SK-N-SH (cell line): ENCODE data around the gene NOTO. TPM values are rescaled to one million over a fixed set of nuclear protein-coding genes. Genes with fewer than 3 reads are reported as not detected.

ENCODE experiments used
- CTCF ChIA-PET: fragments of 300-600, 350-600 bp; formaldehyde crosslinking; extraction: SDS; loops from one replicate; lab custom pipeline; 2021; lab: Yijun Ruan, JAX
- POLR2A ChIA-PET: fragments of 350-600 bp; sonication (Branson Sonifier 250); formaldehyde crosslinking; extraction: SDS; loops from one replicate; lab custom pipeline; 2020; ENCODE audit warnings: antibody characterized with exemption, inconsistent platforms; lab: Yijun Ruan, JAX
- DNase-seq: peaks from one replicate; pipeline ENCODE4 v3.0.0; 2012
- H2AFZ ChIP-seq: fragments of 200-600 bp; sonication (generic); 2 replicates; pipeline ENCODE4 v1.8.1; 2016; ENCODE audit warnings: antibody characterized with exemption, mild to moderate bottlenecking, low read depth
- H3F3A ChIP-seq: fragments of 200-600 bp; sonication (generic); replicated peaks from 2 replicates; pipeline ENCODE3; 2016; ENCODE audit warnings: antibody characterized with exemption, mild to moderate bottlenecking; ENCODE audit not compliant: insufficient read depth
- H3K27ac ChIP-seq, 2 experiments: fragments of 200-500 bp in 1 of 2; fragments of 200-600 bp in 1 of 2; sonication (Bioruptor generic) in 1 of 2; sonication (generic), shearing (Covaris generic) in 1 of 2; 2 replicates each; pipeline versions ENCODE4 v1.5.1 to v1.6.1; 2014 to 2016; ENCODE audit warnings: low read depth in 2 of 2, inconsistent platforms in 1 of 2, low read length in 1 of 2, mild to moderate bottlenecking in 1 of 2, mixed read lengths in 1 of 2
- H3K27me3 ChIP-seq: fragments of 200-600 bp; sonication (generic), shearing (Covaris generic); 2 replicates; pipeline ENCODE4 v1.6.1; 2016; ENCODE audit warnings: mixed run types; ENCODE audit not compliant: insufficient read depth
- H3K36me3 ChIP-seq, 2 experiments: fragments of 200-500 bp in 1 of 2; fragments of 200-600 bp in 1 of 2; sonication (Bioruptor generic) in 1 of 2; sonication (generic) in 1 of 2; replicated peaks in 1 of 2; 2 replicates each; pipeline versions ENCODE3 to v1.5.1; 2014 to 2016; ENCODE audit warnings: low read length in 1 of 2, mild to moderate bottlenecking in 1 of 2; ENCODE audit not compliant: insufficient read depth in 2 of 2, control insufficient read depth in 1 of 2
- H3K4me1 ChIP-seq, 2 experiments: fragments of 200-500 bp in 1 of 2; fragments of 200-600 bp in 1 of 2; sonication (Bioruptor generic) in 1 of 2; sonication (generic), shearing (Covaris generic) in 1 of 2; 2 replicates each; pipeline versions ENCODE4 v1.5.1 to v1.6.1; 2014 to 2016; ENCODE audit warnings: low read depth in 1 of 2, low read length in 1 of 2, mixed run types in 1 of 2; ENCODE audit not compliant: insufficient read depth in 2 of 2, control insufficient read depth in 1 of 2
- H3K4me2 ChIP-seq: fragments of 200-600 bp; sonication (generic), shearing (Covaris generic); 2 replicates; pipeline ENCODE4 v1.6.1; 2017; ENCODE audit warnings: mixed run types
- H3K4me3 ChIP-seq, 2 experiments: fragments of 200-500 bp in 1 of 2; fragments of 200-600 bp in 1 of 2; sonication (Bioruptor generic) in 1 of 2; sonication (generic), shearing (Covaris generic) in 1 of 2; 2 replicates each; pipeline versions ENCODE4 v1.5.1 to v1.8.1; 2014 to 2016; ENCODE audit warnings: low read depth in 2 of 2, inconsistent platforms in 1 of 2, low read length in 1 of 2, mild to moderate bottlenecking in 1 of 2, mixed read lengths in 1 of 2, moderate library complexity in 1 of 2
- H3K79me2 ChIP-seq: fragments of 200-600 bp; sonication (generic); 2 replicates; pipeline ENCODE4 v1.8.1; 2017; ENCODE audit warnings: mild to moderate bottlenecking; ENCODE audit not compliant: insufficient read depth
- H3K9ac ChIP-seq: fragments of 200-600 bp; sonication (generic); 2 replicates; pipeline ENCODE4 v1.6.1; 2017; ENCODE audit warnings: mixed run types
- H3K9me2 ChIP-seq: fragments of 200-600 bp; sonication (generic); 2 replicates; pipeline ENCODE4 v1.6.1; 2017; ENCODE audit warnings: mixed run types
- H3K9me3 ChIP-seq: fragments of 200-600 bp; sonication (generic); 2 replicates; pipeline ENCODE4 v1.6.1; 2017; ENCODE audit warnings: mixed run types, mild to moderate bottlenecking, moderate library complexity
- H4K20me1 ChIP-seq: fragments of 200-600 bp; sonication (generic); 2 replicates; pipeline ENCODE4 v1.6.1; 2017; ENCODE audit warnings: mild to moderate bottlenecking, mixed run types; ENCODE audit not compliant: insufficient read depth
- CHD2 ChIP-seq: fragments of 150-350 bp; IDR thresholded peaks from 2 replicates; pipeline ENCODE4 v1.6.1; 2018; ENCODE audit warnings: low read length; ENCODE audit not compliant: partially characterized antibody
- GATA2 ChIP-seq: sonication (generic); formaldehyde crosslinking; IDR thresholded peaks from 2 replicates; pipeline ENCODE4 v1.5.0; 2020; ENCODE audit warnings: mild to moderate bottlenecking, missing genetic modification reagents
- MEF2A ChIP-seq: IDR thresholded peaks from 2 replicates; pipeline ENCODE4 v1.4.0; 2012; ENCODE audit warnings: low read depth, borderline replicate concordance
- NRF1 ChIP-seq: IDR thresholded peaks from 2 replicates; pipeline ENCODE4 v1.6.1; 2012; ENCODE audit warnings: low read depth, mild to moderate bottlenecking, low read length
- POLR2AphosphoS5 ChIP-seq: IDR thresholded peaks from 2 replicates; pipeline ENCODE4 v1.6.1; 2012; ENCODE audit warnings: low read depth, low read length
- YY1 ChIP-seq: IDR thresholded peaks from 2 replicates; pipeline ENCODE4 v1.4.0; 2012; ENCODE audit warnings: low read depth, mild to moderate bottlenecking
- WGBS: methylation state at CpG from one replicate; pipeline ENCODE4 v1.1.6; 2017; ENCODE audit warnings: low lambda C conversion rate; 5-methylcytosine and 5-hydroxymethylcytosine counted together
- polyA plus RNA-seq, 3 experiments: library from polyadenylated mRNA; depleted of rRNA; stranded (reverse); fragments of >200 nt; gene quantifications; 2 replicates each; pipeline ENCODE4 v1.2.3, GENCODE V29; 2012
- TF ChIP-seq, protein P1 (sequence below): fragments of 150-350 bp; IDR thresholded peaks from 2 replicates; pipeline ENCODE4 v1.6.1; 2016; ENCODE audit warnings: mild to moderate bottlenecking, low read depth, low read length
- TF ChIP-seq, protein P2 (sequence below): IDR thresholded peaks from 2 replicates; pipeline ENCODE4 v1.6.1; 2012; ENCODE audit warnings: mild to moderate bottlenecking, low read depth, low read length, moderate library complexity
- TF ChIP-seq, protein P3 (sequence below): IDR thresholded peaks from 2 replicates; pipeline ENCODE4 v1.4.0; 2012; ENCODE audit warnings: low read depth, borderline replicate concordance

NOTO gene
- polyA plus RNA-seq, 1 of the 3 experiments (the other 2 are of a cell fraction) = not detected

DNA sequence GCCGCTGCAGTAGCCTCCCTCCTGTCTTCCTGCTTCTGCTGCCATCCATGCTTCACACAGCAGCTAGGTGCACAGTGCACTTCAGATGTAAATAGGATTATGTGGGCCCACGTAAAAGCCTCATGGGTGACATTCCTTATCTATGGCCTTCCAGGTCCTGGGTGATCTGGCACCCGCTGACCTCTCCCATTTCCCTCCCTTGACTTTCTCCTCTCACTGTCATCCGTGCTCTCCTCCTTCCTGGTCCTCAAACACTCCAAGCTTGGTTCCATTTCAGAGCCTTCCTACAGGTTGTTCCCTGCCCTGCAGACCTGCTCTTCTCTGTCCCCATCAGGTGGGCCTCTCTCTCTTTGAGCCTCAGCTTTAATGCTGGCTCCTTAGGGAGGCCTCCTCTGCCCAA lies 7.6 kb downstream of the NOTO start:
- 49% methylated on average over 4 of the region's 4 CpGs for WGBS
- Histone ChIP-seq H3K4me3 (no peak overlapping the region), H4K20me1 (no peaks in the 10 kb centered on the region), H3K27ac (no peak overlapping the region), H3K9me3 (no peaks in the 10 kb centered on the region), H3K4me2 (no peak overlapping the region), H3K27me3 (peaks cover 14% of the 10 kb centered on the region; the same call in 1 of the 2 replicates), H3F3A (peaks cover 14% of the 10 kb centered on the region), H3K9me2 (no peaks in the 10 kb centered on the region), H2AFZ (no peak overlapping the region), H3K9ac (no peak overlapping the region), H3K79me2 (peaks cover 7% of the 10 kb centered on the region; the same call in 1 of the 2 replicates), H3K4me1 (peaks cover 0 to 8% of the 10 kb centered on the region in 2 experiments; a peak in 1 of 4 replicates), H3K36me3 (no peaks in the 10 kb centered on the region)
- ChIA-PET POLR2A (interaction anchor here (1.2 kb wide), 1 partner anchor 24 kb away, joined by 3 read pairs; the partner anchor contains the start of gene CCT7), CTCF (interaction anchor here (0.6 to 8.6 kb wide), 8 partner anchors 17 to 316 kb away, joined by 3 to 74 read pairs (median 4); no protein-coding TSS in a partner anchor)
- no peak for DNase-seq
- TF ChIP-seq, protein P1, sequence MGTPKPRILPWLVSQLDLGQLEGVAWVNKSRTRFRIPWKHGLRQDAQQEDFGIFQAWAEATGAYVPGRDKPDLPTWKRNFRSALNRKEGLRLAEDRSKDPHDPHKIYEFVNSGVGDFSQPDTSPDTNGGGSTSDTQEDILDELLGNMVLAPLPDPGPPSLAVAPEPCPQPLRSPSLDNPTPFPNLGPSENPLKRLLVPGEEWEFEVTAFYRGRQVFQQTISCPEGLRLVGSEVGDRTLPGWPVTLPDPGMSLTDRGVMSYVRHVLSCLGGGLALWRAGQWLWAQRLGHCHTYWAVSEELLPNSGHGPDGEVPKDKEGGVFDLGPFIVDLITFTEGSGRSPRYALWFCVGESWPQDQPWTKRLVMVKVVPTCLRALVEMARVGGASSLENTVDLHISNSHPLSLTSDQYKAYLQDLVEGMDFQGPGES = no peak
- TF ChIP-seq CHD2 (no peak), MEF2A (no peak), YY1 (no peak), POLR2AphosphoS5 (no peak), GATA2 (CRISPR knock-in tag) (no peak), NRF1 (no peak)
- TF ChIP-seq, protein P2, sequence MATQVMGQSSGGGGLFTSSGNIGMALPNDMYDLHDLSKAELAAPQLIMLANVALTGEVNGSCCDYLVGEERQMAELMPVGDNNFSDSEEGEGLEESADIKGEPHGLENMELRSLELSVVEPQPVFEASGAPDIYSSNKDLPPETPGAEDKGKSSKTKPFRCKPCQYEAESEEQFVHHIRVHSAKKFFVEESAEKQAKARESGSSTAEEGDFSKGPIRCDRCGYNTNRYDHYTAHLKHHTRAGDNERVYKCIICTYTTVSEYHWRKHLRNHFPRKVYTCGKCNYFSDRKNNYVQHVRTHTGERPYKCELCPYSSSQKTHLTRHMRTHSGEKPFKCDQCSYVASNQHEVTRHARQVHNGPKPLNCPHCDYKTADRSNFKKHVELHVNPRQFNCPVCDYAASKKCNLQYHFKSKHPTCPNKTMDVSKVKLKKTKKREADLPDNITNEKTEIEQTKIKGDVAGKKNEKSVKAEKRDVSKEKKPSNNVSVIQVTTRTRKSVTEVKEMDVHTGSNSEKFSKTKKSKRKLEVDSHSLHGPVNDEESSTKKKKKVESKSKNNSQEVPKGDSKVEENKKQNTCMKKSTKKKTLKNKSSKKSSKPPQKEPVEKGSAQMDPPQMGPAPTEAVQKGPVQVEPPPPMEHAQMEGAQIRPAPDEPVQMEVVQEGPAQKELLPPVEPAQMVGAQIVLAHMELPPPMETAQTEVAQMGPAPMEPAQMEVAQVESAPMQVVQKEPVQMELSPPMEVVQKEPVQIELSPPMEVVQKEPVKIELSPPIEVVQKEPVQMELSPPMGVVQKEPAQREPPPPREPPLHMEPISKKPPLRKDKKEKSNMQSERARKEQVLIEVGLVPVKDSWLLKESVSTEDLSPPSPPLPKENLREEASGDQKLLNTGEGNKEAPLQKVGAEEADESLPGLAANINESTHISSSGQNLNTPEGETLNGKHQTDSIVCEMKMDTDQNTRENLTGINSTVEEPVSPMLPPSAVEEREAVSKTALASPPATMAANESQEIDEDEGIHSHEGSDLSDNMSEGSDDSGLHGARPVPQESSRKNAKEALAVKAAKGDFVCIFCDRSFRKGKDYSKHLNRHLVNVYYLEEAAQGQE = no peak
- TF ChIP-seq, protein P3, sequence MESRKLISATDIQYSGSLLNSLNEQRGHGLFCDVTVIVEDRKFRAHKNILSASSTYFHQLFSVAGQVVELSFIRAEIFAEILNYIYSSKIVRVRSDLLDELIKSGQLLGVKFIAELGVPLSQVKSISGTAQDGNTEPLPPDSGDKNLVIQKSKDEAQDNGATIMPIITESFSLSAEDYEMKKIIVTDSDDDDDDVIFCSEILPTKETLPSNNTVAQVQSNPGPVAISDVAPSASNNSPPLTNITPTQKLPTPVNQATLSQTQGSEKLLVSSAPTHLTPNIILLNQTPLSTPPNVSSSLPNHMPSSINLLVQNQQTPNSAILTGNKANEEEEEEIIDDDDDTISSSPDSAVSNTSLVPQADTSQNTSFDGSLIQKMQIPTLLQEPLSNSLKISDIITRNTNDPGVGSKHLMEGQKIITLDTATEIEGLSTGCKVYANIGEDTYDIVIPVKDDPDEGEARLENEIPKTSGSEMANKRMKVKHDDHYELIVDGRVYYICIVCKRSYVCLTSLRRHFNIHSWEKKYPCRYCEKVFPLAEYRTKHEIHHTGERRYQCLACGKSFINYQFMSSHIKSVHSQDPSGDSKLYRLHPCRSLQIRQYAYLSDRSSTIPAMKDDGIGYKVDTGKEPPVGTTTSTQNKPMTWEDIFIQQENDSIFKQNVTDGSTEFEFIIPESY = no peak
